Smooth muscle cell (in vitro differentiated cells): ENCODE measurements around the gene P3H4. TPM values are rescaled to one million over a fixed set of nuclear protein-coding genes. Genes with fewer than 3 reads are reported as not detected.

ENCODE experiments used
- DNase-seq: peaks from one replicate; lab custom pipeline; 2025; ENCODE audit not compliant: unreplicated experiment; lab: John Stamatoyannopoulos, UW
- H2AFZ ChIP-seq: fragments of 200-600 bp; sonication (generic); 2 replicates; pipeline ENCODE4 v1.6.0; 2016; ENCODE audit warnings: antibody characterized with exemption, low read depth, mild to moderate bottlenecking
- H3F3A ChIP-seq: fragments of 200-600 bp; sonication (generic); 2 replicates; pipeline ENCODE4 v1.6.0; 2017; ENCODE audit warnings: antibody characterized with exemption, low read depth
- H3K27ac ChIP-seq: fragments of 200-600 bp; sonication (generic); 2 replicates; pipeline ENCODE4 v1.5.1; 2016; ENCODE audit warnings: low read depth, mild to moderate bottlenecking
- H3K27me3 ChIP-seq: fragments of 200-600 bp; sonication (generic); 2 replicates; pipeline ENCODE4 v1.6.1; 2016; ENCODE audit warnings: low read depth, mild to moderate bottlenecking
- H3K36me3 ChIP-seq: fragments of 200-600 bp; sonication (generic); 2 replicates; pipeline ENCODE4 v1.5.1; 2016; ENCODE audit warnings: low read depth
- H3K4me1 ChIP-seq: fragments of 200-600 bp; sonication (generic); 2 replicates; pipeline ENCODE4 v1.5.1; 2016; ENCODE audit warnings: low read depth
- H3K4me2 ChIP-seq: fragments of 200-600 bp; sonication (generic); 2 replicates; pipeline ENCODE4 v1.6.0; 2016; ENCODE audit warnings: mild to moderate bottlenecking
- H3K4me3 ChIP-seq: fragments of 200-600 bp; sonication (generic); 2 replicates; pipeline ENCODE4 v1.5.1; 2016; ENCODE audit warnings: mild to moderate bottlenecking
- H3K79me2 ChIP-seq: fragments of 200-600 bp; sonication (generic); 2 replicates; pipeline ENCODE4 v1.6.0; 2016; ENCODE audit warnings: low read depth, mild to moderate bottlenecking
- H3K9ac ChIP-seq: fragments of 200-600 bp; sonication (generic); 2 replicates; pipeline ENCODE4 v1.6.0; 2016; ENCODE audit warnings: low read depth
- H3K9me3 ChIP-seq: fragments of 200-600 bp; sonication (generic); replicated peaks from 2 replicates; pipeline ENCODE4 v1.5.1; 2016; ENCODE audit warnings: low read depth
- H4K20me1 ChIP-seq: fragments of 200-600 bp; sonication (generic); 2 replicates; pipeline ENCODE4 v1.6.0; 2016; ENCODE audit warnings: low read depth
- CTCF ChIP-seq: fragments of 200-600 bp; sonication (generic); IDR thresholded peaks from 2 replicates; pipeline ENCODE4 v1.5.1; 2017; ENCODE audit warnings: borderline replicate concordance, mild to moderate bottlenecking, antibody characterized with exemption; ENCODE audit not compliant: insufficient read depth, poor library complexity, severe bottlenecking
- WGBS: methylation state at CpG from one replicate; pipeline ENCODE4 v1.1.7; 2016; ENCODE audit warnings: low lambda C conversion rate; 5-methylcytosine and 5-hydroxymethylcytosine counted together
- polyA plus RNA-seq: library from polyadenylated mRNA; unstranded; fragments of >200 nt; fragmentation: Nextera tagmentation; extraction: Ambion mirVana; gene quantifications from 2 replicates; pipeline ENCODE4 v1.2.1, GENCODE V29; 2016
- total RNA-seq: library from RNA; depleted of rRNA; stranded (reverse); fragments of >200 nt; gene quantifications from 2 replicates; pipeline ENCODE4 v1.2.3, GENCODE V29; 2014

The P3H4 gene
- total and polyA plus RNA-seq, 2 experiments from 2014 or later, result 98.6 to 186 TPM

GRCh38 chr17:41782142-41782541, 29.6 kb downstream of the P3H4 start:
- H3K79me2 ChIP-seq, result peaks cover 66% of the 10 kb centered on the region
- H3K4me1 ChIP-seq, result peaks cover 33% of the 10 kb centered on the region
- peak overlapping the region; percentile 85 for H3K4me2 ChIP-seq
- no peak overlapping the region for H3K9ac ChIP-seq
- H3K9me3 ChIP-seq, result no peaks in the 10 kb centered on the region
- 91% methylated on average over 4 of the region's 4 CpGs for WGBS
- H3F3A ChIP-seq, result peaks cover 8% of the 10 kb centered on the region
- DNase-seq, result no peak
- H3K36me3 ChIP-seq, result no peaks in the 10 kb centered on the region
- no peak overlapping the region for H3K4me3 ChIP-seq
- peak overlapping the region; percentile 50 for H3K27ac ChIP-seq
- no peaks in the 10 kb centered on the region for H3K27me3 ChIP-seq
- no peak for TF ChIP-seq CTCF
- H4K20me1 ChIP-seq, result peaks cover 79% of the 10 kb centered on the region
- no peak overlapping the region for H2AFZ ChIP-seq

- H3F3A ChIP-seq, result peaks cover 11% of the 10 kb centered on the region
- 72% methylated on average over 13 of the region's 13 CpGs for WGBS
- no peak overlapping the region for H3K4me3 ChIP-seq
- no peak for TF ChIP-seq CTCF
- H3K4me1 ChIP-seq, result peaks cover 39% of the 10 kb centered on the region
- no peak overlapping the region for H2AFZ ChIP-seq
- H3K36me3 ChIP-seq, result no peaks in the 10 kb centered on the region
- no peaks in the 10 kb centered on the region for H3K27me3 ChIP-seq
- H3K79me2 ChIP-seq, result peaks cover 67% of the 10 kb centered on the region
- peak overlapping the region; percentile 85 for H3K4me2 ChIP-seq
- peak overlapping the region; percentile 50 for H3K27ac ChIP-seq
- peaks cover 84% of the 10 kb centered on the region for H4K20me1 ChIP-seq
- no peak for DNase-seq
- no peaks in the 10 kb centered on the region for H3K9me3 ChIP-seq
- H3K9ac ChIP-seq, result no peak overlapping the region
Measured at GRCh38 chr17:41781404-41782110, 30.2 kb downstream of the P3H4 start.

GRCh38 chr17:41779954-41780353, 31.8 kb downstream of the P3H4 start:
- Histone ChIP-seq H3K27me3 (no peaks in the 10 kb centered on the region), H3K4me1 (peaks cover 49% of the 10 kb centered on the region), H3K4me3 (no peak overlapping the region), H3K79me2 (peaks cover 77% of the 10 kb centered on the region), H3K4me2 (no peak overlapping the region), H3K9ac (no peak overlapping the region), H3K27ac (no peak overlapping the region), H2AFZ (no peak overlapping the region), H3F3A (peaks cover 16% of the 10 kb centered on the region), H3K9me3 (no peaks in the 10 kb centered on the region), H4K20me1 (peaks cover 94% of the 10 kb centered on the region), H3K36me3 (no peaks in the 10 kb centered on the region)
- no peak for TF ChIP-seq CTCF
- 100% methylated on average over 1 of the region's 1 CpG for WGBS
- no peak for DNase-seq
